MM.1S (cell line): ENCODE measurements around the gene WDFY1.

Experiments
- DNase-seq: peaks from one replicate; pipeline ENCODE4 v3.0.0-alpha.2; 2015
- H2AFZ ChIP-seq: fragments of 300-600 bp; sonication (generic); 2 replicates; pipeline ENCODE4 v1.6.0; 2016; ENCODE audit warnings: antibody characterized with exemption, low read length
- H3F3A ChIP-seq: fragments of 300-600 bp; sonication (generic); 2 replicates; pipeline ENCODE4 v1.6.1; 2016; ENCODE audit warnings: mild to moderate bottlenecking, antibody characterized with exemption, low read length, moderate library complexity, mixed read lengths; ENCODE audit not compliant: insufficient read depth
- H3K27ac ChIP-seq: fragments of 300-600 bp; sonication (generic); 2 replicates; pipeline ENCODE4 v1.5.1; 2016; ENCODE audit warnings: mild to moderate bottlenecking, low read length
- H3K27me3 ChIP-seq: fragments of 300-600 bp; sonication (generic); replicated peaks from 2 replicates; pipeline ENCODE4 v1.6.0; 2016; ENCODE audit warnings: low read length; ENCODE audit not compliant: insufficient read depth
- H3K36me3 ChIP-seq: fragments of 300-600 bp; sonication (generic); replicated peaks from 2 replicates; pipeline ENCODE4 v1.6.1; 2016; ENCODE audit warnings: mild to moderate bottlenecking, low read length, mixed read lengths; ENCODE audit not compliant: insufficient read depth
- H3K4me1 ChIP-seq: fragments of 300-600 bp; sonication (generic); 2 replicates; pipeline ENCODE4 v1.6.1; 2016; ENCODE audit warnings: low read length, mixed read lengths
- H3K4me2 ChIP-seq: fragments of 300-600 bp; sonication (generic); 2 replicates; pipeline ENCODE4 v1.6.0; 2016; ENCODE audit warnings: low read depth, low read length
- H3K4me3 ChIP-seq: fragments of 300-600 bp; sonication (generic); 2 replicates; pipeline ENCODE4 v1.5.1; 2016; ENCODE audit warnings: low read length, mixed read lengths
- H3K79me2 ChIP-seq: fragments of 300-600 bp; sonication (generic); 2 replicates; pipeline ENCODE4 v1.6.1; 2016; ENCODE audit warnings: mixed run types, low read length, mixed read lengths
- H3K9ac ChIP-seq: fragments of 300-600 bp; sonication (generic); 2 replicates; pipeline ENCODE4 v1.6.1; 2016; ENCODE audit warnings: low read length, mixed read lengths
- H3K9me2 ChIP-seq: fragments of 300-600 bp; sonication (generic); replicated peaks from 2 replicates; pipeline ENCODE4 v1.6.1; 2016; ENCODE audit warnings: mild to moderate bottlenecking, low read length, mixed read lengths; ENCODE audit not compliant: insufficient read depth
- H3K9me3 ChIP-seq: fragments of 300-600 bp; sonication (generic); replicated peaks from 2 replicates; pipeline ENCODE4 v1.6.1; 2016; ENCODE audit warnings: mild to moderate bottlenecking, low read length, mixed read lengths; ENCODE audit not compliant: insufficient read depth
- H4K20me1 ChIP-seq: fragments of 300-600 bp; sonication (generic); 2 replicates; pipeline ENCODE4 v1.6.1; 2016; ENCODE audit warnings: mild to moderate bottlenecking, low read length, moderate library complexity, mixed read lengths; ENCODE audit not compliant: insufficient read depth
- CTCF ChIP-seq: fragments of 300-600 bp; sonication (generic); IDR thresholded peaks from 2 replicates; pipeline ENCODE4 v1.5.1; 2016; ENCODE audit warnings: antibody characterized with exemption, low read length, mixed read lengths
- EZH2 ChIP-seq: fragments of 300-600 bp; sonication (generic); optimal IDR thresholded peaks from 2 replicates; pipeline ENCODE3; 2017; ENCODE audit warnings: low read depth, mild to moderate bottlenecking, antibody characterized with exemption, low read length, mixed read lengths
- EZH2phosphoT487 ChIP-seq: fragments of 300-600 bp; sonication (generic); IDR thresholded peaks from 2 replicates; pipeline ENCODE4 v1.6.1; 2018; ENCODE audit warnings: antibody characterized with exemption, low read length

The WDFY1 gene

GRCh38 chr2:223884399-223884798 is 60.7 kb downstream of the WDFY1 start:
- H4K20me1 ChIP-seq = no peaks in the 10 kb centered on the region
- H2AFZ ChIP-seq = no peak overlapping the region
- no peaks in the 10 kb centered on the region for H3K4me1 ChIP-seq
- no peaks in the 10 kb centered on the region for H3K9me3 ChIP-seq
- no peaks in the 10 kb centered on the region for H3F3A ChIP-seq
- H3K9me2 ChIP-seq = no peaks in the 10 kb centered on the region
- H3K27ac ChIP-seq = no peak overlapping the region
- H3K36me3 ChIP-seq = no peaks in the 10 kb centered on the region; the same call in 1 of the 2 replicates
- H3K27me3 ChIP-seq = no peaks in the 10 kb centered on the region
- H3K9ac ChIP-seq = no peak overlapping the region
- DNase-seq = no peak
- no peaks in the 10 kb centered on the region for H3K79me2 ChIP-seq
- H3K4me2 ChIP-seq = no peak overlapping the region
- no peak for TF ChIP-seq EZH2
- TF ChIP-seq EZH2phosphoT487 = no peak
- TF ChIP-seq CTCF = no peak
- H3K4me3 ChIP-seq = no peak overlapping the region

- H3K9ac ChIP-seq = no peak overlapping the region
- H3K4me3 ChIP-seq = no peak overlapping the region
- H3K27ac ChIP-seq = no peak overlapping the region
- H3K27me3 ChIP-seq = no peaks in the 10 kb centered on the region
- H3K9me2 ChIP-seq = no peaks in the 10 kb centered on the region
- H4K20me1 ChIP-seq = no peaks in the 10 kb centered on the region
- H3K36me3 ChIP-seq = no peaks in the 10 kb centered on the region; the same call in 1 of the 2 replicates
- no peaks in the 10 kb centered on the region for H3K79me2 ChIP-seq
- no peaks in the 10 kb centered on the region for H3K9me3 ChIP-seq
- no peak overlapping the region for H2AFZ ChIP-seq
- H3K4me1 ChIP-seq = no peaks in the 10 kb centered on the region
- H3K4me2 ChIP-seq = no peak overlapping the region
- no peak for DNase-seq
- no peak for TF ChIP-seq EZH2
- TF ChIP-seq CTCF = no peak
- H3F3A ChIP-seq = no peaks in the 10 kb centered on the region
These were observed 62.4 kb downstream of the WDFY1 start for GRCh38 chr2:223882715-223883114.

- Histone ChIP-seq H3K79me2 (no peaks in the 10 kb centered on the region), H3K9me3 (no peaks in the 10 kb centered on the region), H3K4me1 (no peaks in the 10 kb centered on the region), H3K27me3 (no peaks in the 10 kb centered on the region), H2AFZ (no peak overlapping the region), H3K9ac (no peak overlapping the region), H3F3A (no peaks in the 10 kb centered on the region), H3K9me2 (no peaks in the 10 kb centered on the region), H4K20me1 (no peaks in the 10 kb centered on the region), H3K4me3 (no peak overlapping the region), H3K27ac (no peak overlapping the region), H3K36me3 (no peaks in the 10 kb centered on the region; the same call in 1 of the 2 replicates), H3K4me2 (no peak overlapping the region)
- TF ChIP-seq EZH2 (no peak), EZH2phosphoT487 (no peak), CTCF (no peak)
- DNase-seq = no peak
These were observed 64.3 kb downstream of the WDFY1 start for GRCh38 chr2:223880796-223881195.
